Prostate gland (tissue), 2 donors: ENCODE measurements around the gene KIF26B.

ENCODE experiments used
- POLR2A ChIP-seq: fragments of 450-650 bp; IDR thresholded peaks from one replicate; pipeline ENCODE4 v1.6.1; 2016; ENCODE audit warnings: antibody characterized with exemption, mild to moderate bottlenecking
- TF ChIP-seq, protein P1 (sequence below), 4 experiments: fragments of 200-600 bp in 2 of 4; fragments of 450-650 bp in 2 of 4; sonication (generic) in 2 of 4; IDR thresholded peaks; 1 replicate in 3 of 4; 2 replicates in 1 of 4; pipeline ENCODE4 v1.5.1; 2016 to 2019; ENCODE audit warnings: antibody characterized with exemption in 4 of 4, mild to moderate bottlenecking in 2 of 4, moderate library complexity in 2 of 4

DNA sequence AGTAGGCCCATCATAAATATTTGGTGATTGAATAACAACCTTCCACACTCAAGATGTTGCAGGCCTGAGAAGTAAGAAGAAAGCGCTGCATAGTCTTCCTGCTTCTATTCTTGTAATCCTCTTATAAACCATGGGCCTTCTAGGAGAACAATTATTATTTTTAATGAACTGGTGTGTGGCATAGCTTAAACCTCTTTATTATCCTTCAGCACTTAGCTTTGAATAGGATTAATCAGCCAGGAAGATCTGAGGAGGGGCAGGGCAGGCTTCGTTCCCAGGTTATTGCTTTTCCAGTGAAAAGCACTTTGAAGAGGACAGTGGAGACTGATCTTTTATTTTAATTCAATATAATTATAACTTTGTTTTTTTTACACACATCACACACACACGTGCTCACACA lies 42.3 kb downstream of the KIF26B start:
- TF ChIP-seq, protein P1, sequence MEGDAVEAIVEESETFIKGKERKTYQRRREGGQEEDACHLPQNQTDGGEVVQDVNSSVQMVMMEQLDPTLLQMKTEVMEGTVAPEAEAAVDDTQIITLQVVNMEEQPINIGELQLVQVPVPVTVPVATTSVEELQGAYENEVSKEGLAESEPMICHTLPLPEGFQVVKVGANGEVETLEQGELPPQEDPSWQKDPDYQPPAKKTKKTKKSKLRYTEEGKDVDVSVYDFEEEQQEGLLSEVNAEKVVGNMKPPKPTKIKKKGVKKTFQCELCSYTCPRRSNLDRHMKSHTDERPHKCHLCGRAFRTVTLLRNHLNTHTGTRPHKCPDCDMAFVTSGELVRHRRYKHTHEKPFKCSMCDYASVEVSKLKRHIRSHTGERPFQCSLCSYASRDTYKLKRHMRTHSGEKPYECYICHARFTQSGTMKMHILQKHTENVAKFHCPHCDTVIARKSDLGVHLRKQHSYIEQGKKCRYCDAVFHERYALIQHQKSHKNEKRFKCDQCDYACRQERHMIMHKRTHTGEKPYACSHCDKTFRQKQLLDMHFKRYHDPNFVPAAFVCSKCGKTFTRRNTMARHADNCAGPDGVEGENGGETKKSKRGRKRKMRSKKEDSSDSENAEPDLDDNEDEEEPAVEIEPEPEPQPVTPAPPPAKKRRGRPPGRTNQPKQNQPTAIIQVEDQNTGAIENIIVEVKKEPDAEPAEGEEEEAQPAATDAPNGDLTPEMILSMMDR (IDR thresholded peaks at IDR 0.05), result no peak
- no peak for TF ChIP-seq POLR2A
